Left cardiac atrium (tissue), 4 donors: ENCODE results near the gene MAGED4. TPM values are rescaled to one million over a fixed set of nuclear protein-coding genes. Genes with fewer than 3 reads are reported as not detected.
"Not testable (repeated sequence)": the region's sequence is repeated elsewhere in the genome, so short reads cannot be mapped to it uniquely, and the experiment has no call there.

Experiments used
- ATAC-seq, 2 donors: fragments of 200-7000 bp; cut with Tn5 transposase; one replicate each; pipeline ENCODE4 v1.9.1; 2020; ENCODE audit warnings: mild to moderate bottlenecking in 2 of 2, moderate library complexity in 2 of 2
- DNase-seq: peaks from one replicate; pipeline ENCODE4 v3.0.0-alpha.2; 2020
- intact Hi-C, 2 donors: fragments of 100-400 bp; cut with DNase I; formaldehyde crosslinking; loops; one replicate each; pipeline versions ENCODE4 v1.14.1 to v1.15.1; 2022 to 2023
- long read RNA-seq: library from polyadenylated mRNA; unstranded; transcript quantifications from one replicate; pipeline ENCODE4 v2.0.0, GENCODE V29; 2021
- total RNA-seq, 2 donors: library from RNA; stranded (reverse); fragmentation: NEBNext Ultra II Directional; extraction: Animal tissue kit (Norgen Biotek cat#: 25700); gene quantifications; one replicate each; pipeline ENCODE4 v1.2.1, GENCODE V29; 2021
- donor health status: DM: no; HTN: yes; CAD: no.
- donor health status: DM: no; HTN: yes; CAD: no; lungs with severe emphysema.
- donor health status: DM: yes; HTN: yes; CAD: no.
- donor health status: Dilated cardiomyopathy.

The MAGED4 gene
- total RNA-seq: 1 to 10 TPM; 1.3 to 1.8 TPM
- long read RNA-seq, partial matches to known transcripts: 0 of 2 reads
- long read RNA-seq, other reads (novel, unspliced or antisense): 0 of 2 reads

- DNase-seq, intact Hi-C loops: not testable (repeated sequence)
- ATAC-seq: peak; percentile 69 to 90
These were observed at the start of gene MAGED4 for GRCh38 chrX:52184440-52185077. TSS of gene MAGED4 (plus strand) at chrX:52184888. CDS start at chrX:52185923, 1,035 bp downstream.

DNA sequence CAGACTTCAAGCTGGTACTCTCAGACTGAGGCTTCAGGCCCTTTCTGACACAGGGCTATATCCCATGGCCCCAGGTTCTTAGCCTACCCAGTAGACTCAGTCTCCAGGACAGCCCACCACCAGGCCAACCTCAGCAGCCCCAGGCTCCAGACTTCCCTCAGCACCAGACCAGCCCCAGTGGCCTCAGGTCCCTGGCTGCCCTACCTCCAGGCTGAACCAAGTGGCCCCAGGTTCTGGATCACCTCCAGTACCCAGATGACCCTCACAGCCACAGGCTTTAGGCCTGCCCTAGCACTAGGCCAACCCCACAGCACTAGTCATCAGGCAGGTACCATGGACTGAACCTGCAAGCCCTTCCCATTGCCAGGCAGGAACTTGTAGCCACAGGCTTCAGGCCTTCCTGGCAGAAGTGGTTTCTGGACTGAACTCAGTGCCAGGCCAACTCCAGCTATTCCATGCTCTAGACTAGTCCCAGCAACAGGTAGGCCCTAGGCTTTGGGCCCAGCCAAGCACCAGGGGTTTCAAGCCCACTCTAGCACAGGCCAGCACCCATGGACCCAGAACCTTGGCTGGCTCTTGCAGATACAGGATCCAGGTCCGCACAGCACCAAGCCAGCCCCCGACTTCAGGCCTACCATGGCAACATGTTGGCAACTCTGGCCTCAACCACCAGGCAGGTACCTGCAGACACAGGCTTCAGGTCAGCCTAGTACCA lies 45.7 kb upstream of the MAGED4 start:
- no peak for DNase-seq
- intact Hi-C loops: no loop called here

DNA sequence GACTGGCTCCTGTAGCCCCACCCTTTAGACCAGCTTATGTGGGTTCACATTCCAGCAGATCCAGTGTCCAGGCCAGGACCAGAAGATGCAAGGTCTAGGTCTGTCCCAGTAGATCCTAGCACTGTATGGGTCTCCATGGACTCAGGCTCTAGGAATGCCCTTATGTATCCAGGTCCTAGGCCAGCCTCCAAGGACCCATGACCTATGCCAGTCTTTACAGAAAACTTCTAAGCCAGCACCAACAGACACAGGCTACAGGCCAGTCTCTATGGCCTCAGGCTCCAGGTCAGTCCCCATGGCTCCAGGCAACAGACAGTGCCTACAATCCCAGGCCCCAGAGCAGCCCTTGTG lies 45.2 kb upstream of the MAGED4 start:
- DNase-seq: no peak
- intact Hi-C loops: no loop called here
- no peak for ATAC-seq

More for the DNA sequence above, 45.7 kb upstream of the MAGED4 start:
- no peak for ATAC-seq

- no peak for DNase-seq
- intact Hi-C loops: no loop called here
These were observed 44.7 kb upstream of the MAGED4 start for GRCh38 chrX:52140020-52140419.

DNA sequence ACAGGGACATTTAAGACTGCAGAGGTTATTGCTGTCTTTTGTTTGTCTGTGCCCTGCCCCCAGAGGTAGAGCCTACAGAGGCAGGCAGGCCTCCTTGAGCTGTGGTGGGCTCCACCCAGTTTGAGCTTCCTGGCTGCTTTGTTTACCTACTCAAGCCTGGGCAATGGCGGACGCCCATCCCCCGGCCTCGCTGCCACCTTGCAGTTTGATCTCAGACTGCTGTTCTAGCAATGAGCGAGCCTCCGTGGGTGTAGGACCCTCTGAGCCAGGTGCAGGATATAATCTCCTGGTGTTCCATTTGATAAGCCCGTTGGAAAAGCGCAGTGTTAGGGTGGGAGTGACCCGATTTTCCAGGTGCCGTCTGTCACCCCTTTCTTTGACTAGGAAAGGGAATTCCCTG lies 34.0 kb upstream of the MAGED4 start:
- DNase-seq, ATAC-seq, intact Hi-C loops: not testable (repeated sequence)

More at GRCh38 chrX:52140020-52140419, 44.7 kb upstream of the MAGED4 start:
- ATAC-seq: no peak

- intact Hi-C loops, DNase-seq, ATAC-seq: not testable (repeated sequence)
These were observed 24.5 kb upstream of the MAGED4 start for GRCh38 chrX:52160140-52160539.

- ATAC-seq (no peak), DNase-seq (no peak)
- intact Hi-C loops: no loop called here
These were observed 17.8 kb upstream of the MAGED4 start for GRCh38 chrX:52166840-52167239.

GRCh38 chrX:52171055-52171454 lies 13.6 kb upstream of the MAGED4 start:
- DNase-seq, intact Hi-C loops, ATAC-seq: not testable (repeated sequence)

- ATAC-seq: peak; percentile 15 to 60
- intact Hi-C loops: not testable (repeated sequence)
These were observed 378 bp downstream of the MAGED4 start for GRCh38 chrX:52185078-52185453.

GRCh38 chrX:52211405-52211804 lies 26.7 kb downstream of the MAGED4 start:
- DNase-seq, intact Hi-C loops, ATAC-seq: not testable (repeated sequence)

More at GRCh38 chrX:52185078-52185453, 378 bp downstream of the MAGED4 start:
- not testable (repeated sequence) for DNase-seq

DNA sequence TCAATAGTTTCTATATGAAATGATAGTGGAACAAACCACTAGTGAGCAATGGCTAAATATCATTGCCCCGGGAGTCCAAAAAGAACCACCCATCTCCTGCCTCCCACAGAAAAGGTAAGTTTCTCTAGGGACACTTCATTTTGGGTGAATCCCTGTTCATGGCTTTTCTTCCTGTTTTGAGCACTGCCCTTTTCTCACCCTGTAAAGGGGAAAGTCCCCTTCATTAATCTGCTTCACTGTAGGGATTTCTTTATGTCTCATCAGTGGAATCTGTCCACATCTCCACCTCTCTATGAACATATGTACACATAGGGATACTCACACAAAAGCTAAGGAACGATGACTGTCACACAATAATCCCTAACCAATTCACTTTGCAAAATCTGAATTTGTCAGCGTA lies 28.6 kb downstream of the MAGED4 start:
- DNase-seq: no peak
- intact Hi-C loops: no loop called here

DNA sequence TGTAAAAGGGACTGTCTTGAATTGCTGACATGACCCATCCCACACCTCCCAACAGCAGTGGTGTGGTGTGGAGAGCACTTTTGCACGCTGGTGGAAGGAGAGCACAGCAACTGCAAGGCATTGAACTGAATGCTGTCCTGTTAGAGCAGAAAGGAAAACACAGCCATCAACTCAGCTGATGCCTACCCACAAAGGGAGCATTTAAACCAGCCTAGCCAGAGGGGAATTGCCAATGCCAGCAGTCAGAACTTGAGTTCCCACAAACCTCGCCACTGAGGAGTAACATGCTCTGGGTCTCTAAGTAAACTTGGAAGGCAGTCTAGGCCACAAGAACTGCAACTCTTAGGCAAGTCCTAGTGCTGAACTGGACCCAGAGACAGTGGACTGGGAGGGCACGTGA lies 31.9 kb downstream of the MAGED4 start:
- intact Hi-C loops: no loop called here
- no peak for ATAC-seq
- DNase-seq: no peak

More for the DNA sequence above, 28.6 kb downstream of the MAGED4 start:
- no peak for ATAC-seq

- DNase-seq: no peak
- intact Hi-C loops: no loop called here
- no peak for ATAC-seq
These were observed 32.9 kb downstream of the MAGED4 start for GRCh38 chrX:52217494-52218160.

DNA sequence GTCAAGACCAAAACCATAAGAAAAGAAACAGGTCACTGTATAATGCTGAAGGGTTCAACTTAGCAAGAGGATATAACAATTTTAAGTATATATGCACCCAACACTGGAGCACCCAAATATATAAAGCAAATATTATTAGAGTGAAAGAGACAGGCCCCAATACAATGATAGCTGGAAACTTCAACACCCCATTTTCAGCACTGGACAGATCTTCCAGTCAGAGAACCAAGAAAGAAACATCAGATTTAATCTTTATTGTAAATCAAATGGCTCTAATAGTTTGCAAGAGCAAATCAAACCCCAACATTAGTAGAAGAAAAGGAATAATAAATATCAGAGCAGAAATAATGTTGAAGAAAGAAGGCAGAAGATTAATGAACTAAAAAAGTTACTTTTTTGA lies 36.2 kb downstream of the MAGED4 start:
- DNase-seq (no peak), ATAC-seq (no peak)
- intact Hi-C loops: no loop called here

Other genes with a start within 250 kb of the MAGED4 start
- 1 to 10 TPM; 2.2 to 4.2 TPM for gene MAGED4B, start 115.7 kb upstream of the MAGED4 start, total RNA-seq
- not detected for gene XAGE2, start 184.1 kb downstream of the MAGED4 start, total RNA-seq